Neuron (in vitro differentiated cells): Measurements from ENCODE around the gene STX16.

ENCODE experiments used
- H2AFZ ChIP-seq: one replicate; pipeline ENCODE4 v1.6.1; 2013; ENCODE audit warnings: low read depth, mild to moderate bottlenecking, inconsistent platforms, low read length, moderate library complexity
- H3K27me3 ChIP-seq: one replicate; pipeline ENCODE4 v1.6.1; 2013; ENCODE audit warnings: low read length; ENCODE audit not compliant: insufficient read depth
- H3K36me3 ChIP-seq: one replicate; pipeline ENCODE4 v1.6.1; 2013; ENCODE audit warnings: low read length; ENCODE audit not compliant: insufficient read depth
- H3K4me1 ChIP-seq: one replicate; pipeline ENCODE4 v1.6.1; 2013; ENCODE audit warnings: low read length; ENCODE audit not compliant: insufficient read depth
- H3K4me3 ChIP-seq: 2 replicates; pipeline ENCODE4 v1.5.1; 2013; ENCODE audit warnings: mild to moderate bottlenecking, low read length, moderate library complexity
- H3K9me3 ChIP-seq: one replicate; pipeline ENCODE4 v1.6.1; 2013; ENCODE audit warnings: low read length

STX16 gene

GRCh38 chr20:58691773-58692578 is 40.9 kb downstream of the STX16 start:
- Histone ChIP-seq H2AFZ (no peak overlapping the region), H3K4me3 (no peak overlapping the region), H3K36me3 (peaks cover 19% of the 10 kb centered on the region), H3K4me1 (no peaks in the 10 kb centered on the region), H3K9me3 (no peaks in the 10 kb centered on the region), H3K27me3 (no peaks in the 10 kb centered on the region)

DNA sequence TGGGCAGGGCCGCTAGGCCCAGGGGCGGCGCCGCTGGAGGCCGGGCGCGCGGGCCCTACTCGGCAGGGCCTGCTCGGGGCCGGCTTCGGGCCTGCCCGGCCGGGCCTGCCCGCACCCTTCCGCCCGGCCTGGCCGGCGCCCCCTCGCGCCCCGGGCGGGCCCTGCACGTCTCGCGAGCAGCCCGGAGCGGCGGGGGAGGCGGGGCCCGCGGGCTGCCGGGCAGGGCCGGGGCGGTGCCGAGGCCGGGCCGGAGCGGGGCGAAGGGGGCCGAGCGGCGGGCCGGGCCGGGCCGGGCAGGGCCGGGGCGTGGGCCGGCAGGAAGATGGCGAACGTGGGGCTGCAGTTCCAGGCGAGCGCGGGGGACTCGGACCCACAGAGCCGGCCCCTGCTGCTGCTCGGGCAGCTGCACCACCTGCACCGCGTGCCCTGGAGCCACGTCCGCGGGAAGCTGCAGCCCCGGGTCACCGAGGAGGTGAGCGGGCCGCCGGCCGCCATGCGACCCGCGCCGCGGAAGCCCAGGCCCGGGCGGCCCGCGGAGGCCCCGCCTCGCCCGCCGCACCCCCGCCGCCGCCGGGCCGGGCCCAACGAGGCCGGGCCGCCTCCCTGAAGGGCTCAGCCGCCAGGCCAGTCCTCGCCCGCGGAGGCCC is 41.6 kb downstream of the STX16 start, which contains the start of gene NPEPL1:
Gene NPEPL1 (plus strand): TSS at position 222 of the 647 bp plus-strand sequence. CDS start 101 bp downstream, at position 323.
- H3K9me3 ChIP-seq, result no peaks in the 10 kb centered on the region
- H2AFZ ChIP-seq, result no peak within 1 kb of the TSS
- no peaks in the 10 kb centered on the region for H3K4me1 ChIP-seq
- H3K4me3 ChIP-seq, result no peak within 1 kb of the TSS
- peaks cover 23% of the 10 kb centered on the region for H3K36me3 ChIP-seq
- no peaks in the 10 kb centered on the region for H3K27me3 ChIP-seq

DNA sequence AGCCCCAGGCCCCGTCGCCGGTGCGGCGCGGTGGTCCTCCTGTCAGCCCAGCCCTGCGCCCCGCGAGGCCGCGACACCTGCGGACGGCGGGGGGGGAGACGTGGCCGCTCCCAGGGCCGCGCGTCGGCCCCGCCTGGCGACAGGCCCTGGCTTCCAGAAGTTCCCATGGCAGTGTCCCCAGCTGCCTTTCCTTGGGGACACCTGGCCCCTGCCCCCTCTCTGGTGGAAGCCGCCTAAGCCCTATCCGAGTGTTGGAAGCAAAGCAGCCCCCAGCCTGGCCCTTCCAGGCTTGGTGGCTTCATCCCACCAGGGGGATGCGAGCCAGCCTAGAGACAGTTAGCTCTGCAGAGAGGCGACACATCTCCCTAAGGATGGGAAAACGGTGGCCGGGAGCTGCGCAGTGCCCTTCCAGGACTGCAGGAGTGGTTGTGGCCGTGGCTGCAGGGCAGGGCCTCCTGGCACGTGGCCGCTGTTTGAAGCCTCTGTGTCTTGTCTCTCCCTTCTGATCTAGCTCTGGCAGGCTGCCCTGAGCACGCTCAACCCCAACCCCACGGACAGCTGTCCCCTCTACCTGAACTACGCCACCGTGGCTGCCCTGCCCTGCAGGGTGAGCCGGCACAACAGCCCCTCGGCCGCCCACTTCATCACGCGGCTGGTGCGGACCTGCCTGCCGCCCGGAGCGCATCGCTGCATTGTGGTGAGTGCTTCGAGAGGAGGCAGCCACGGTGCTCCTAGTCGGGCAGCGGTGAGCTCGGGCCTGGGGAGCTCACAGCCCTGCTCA is 42.3 kb downstream of the STX16 start:
- Histone ChIP-seq H3K27me3 (no peaks in the 10 kb centered on the region), H3K4me3 (no peak overlapping the region), H3K4me1 (no peaks in the 10 kb centered on the region), H3K36me3 (peaks cover 27% of the 10 kb centered on the region), H2AFZ (no peak overlapping the region), H3K9me3 (no peaks in the 10 kb centered on the region)

- Histone ChIP-seq H3K36me3 (peaks cover 36% of the 10 kb centered on the region), H3K4me3 (no peak overlapping the region), H3K9me3 (no peaks in the 10 kb centered on the region), H2AFZ (no peak overlapping the region), H3K4me1 (no peaks in the 10 kb centered on the region), H3K27me3 (no peaks in the 10 kb centered on the region)
These were observed 43.4 kb downstream of the STX16 start for GRCh38 chr20:58694241-58695083.

GRCh38 chr20:58695084-58695722 is 44.1 kb downstream of the STX16 start:
- H3K9me3 ChIP-seq, result no peaks in the 10 kb centered on the region
- H3K27me3 ChIP-seq, result no peaks in the 10 kb centered on the region
- H3K4me1 ChIP-seq, result no peaks in the 10 kb centered on the region
- no peak overlapping the region for H3K4me3 ChIP-seq
- H2AFZ ChIP-seq, result no peak overlapping the region
- H3K36me3 ChIP-seq, result peaks cover 40% of the 10 kb centered on the region

GRCh38 chr20:58695895-58696375 is 44.9 kb downstream of the STX16 start:
- no peaks in the 10 kb centered on the region for H3K27me3 ChIP-seq
- H3K4me3 ChIP-seq, result no peak overlapping the region
- H3K4me1 ChIP-seq, result no peaks in the 10 kb centered on the region
- H3K9me3 ChIP-seq, result no peaks in the 10 kb centered on the region
- H3K36me3 ChIP-seq, result peaks cover 43% of the 10 kb centered on the region
- no peak overlapping the region for H2AFZ ChIP-seq

- Histone ChIP-seq H3K4me3 (no peak overlapping the region), H3K36me3 (peaks cover 45% of the 10 kb centered on the region), H3K9me3 (no peaks in the 10 kb centered on the region)
These were observed 45.4 kb downstream of the STX16 start for GRCh38 chr20:58696411-58696961.

DNA sequence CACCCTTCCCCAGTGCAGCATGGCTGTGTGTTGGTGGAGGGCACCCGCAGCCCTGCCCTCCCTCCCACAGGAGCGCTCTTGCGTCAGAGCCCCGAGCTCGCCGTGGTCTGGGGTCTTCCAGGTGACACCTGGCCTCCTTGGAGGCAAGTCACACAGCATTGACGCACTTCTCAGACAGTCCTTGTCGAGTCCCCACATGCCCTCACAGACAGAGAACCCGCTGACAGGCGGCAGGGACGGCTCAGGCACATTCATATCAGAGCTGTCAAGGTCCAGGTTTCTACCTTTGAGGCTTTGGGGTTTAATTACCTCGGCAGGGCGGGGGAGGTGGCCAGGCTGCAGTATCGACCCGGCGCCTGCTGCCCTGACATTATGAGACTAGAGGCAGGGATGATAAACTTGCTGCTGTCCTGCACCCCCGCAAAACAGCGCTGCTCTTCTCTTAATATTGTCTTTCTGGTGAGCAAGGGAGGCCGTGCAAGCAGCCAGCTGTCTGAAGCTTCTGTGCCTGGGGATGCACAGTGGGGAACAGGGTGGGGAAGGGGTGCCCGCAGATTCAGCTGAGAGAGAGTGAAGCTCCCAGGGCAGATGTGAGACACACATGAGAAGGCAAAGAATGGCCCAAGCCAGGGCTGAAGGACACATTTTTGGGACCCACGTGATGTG is 46.3 kb downstream of the STX16 start:
- peaks cover 53% of the 10 kb centered on the region for H3K36me3 ChIP-seq

More at GRCh38 chr20:58696411-58696961, 45.4 kb downstream of the STX16 start:
- no peaks in the 10 kb centered on the region for H3K4me1 ChIP-seq
- no peak overlapping the region for H2AFZ ChIP-seq
- H3K27me3 ChIP-seq, result no peaks in the 10 kb centered on the region

GRCh38 chr20:58697867-58698703 is 47.0 kb downstream of the STX16 start:
- Histone ChIP-seq H2AFZ (no peak overlapping the region), H3K4me3 (no peak overlapping the region), H3K4me1 (no peaks in the 10 kb centered on the region), H3K36me3 (peaks cover 61% of the 10 kb centered on the region), H3K27me3 (no peaks in the 10 kb centered on the region), H3K9me3 (no peaks in the 10 kb centered on the region)

More for the DNA sequence above, 46.3 kb downstream of the STX16 start:
- no peak overlapping the region for H3K4me3 ChIP-seq
- H3K9me3 ChIP-seq, result no peaks in the 10 kb centered on the region
- no peaks in the 10 kb centered on the region for H3K27me3 ChIP-seq
- H3K4me1 ChIP-seq, result no peaks in the 10 kb centered on the region
- no peak overlapping the region for H2AFZ ChIP-seq

DNA sequence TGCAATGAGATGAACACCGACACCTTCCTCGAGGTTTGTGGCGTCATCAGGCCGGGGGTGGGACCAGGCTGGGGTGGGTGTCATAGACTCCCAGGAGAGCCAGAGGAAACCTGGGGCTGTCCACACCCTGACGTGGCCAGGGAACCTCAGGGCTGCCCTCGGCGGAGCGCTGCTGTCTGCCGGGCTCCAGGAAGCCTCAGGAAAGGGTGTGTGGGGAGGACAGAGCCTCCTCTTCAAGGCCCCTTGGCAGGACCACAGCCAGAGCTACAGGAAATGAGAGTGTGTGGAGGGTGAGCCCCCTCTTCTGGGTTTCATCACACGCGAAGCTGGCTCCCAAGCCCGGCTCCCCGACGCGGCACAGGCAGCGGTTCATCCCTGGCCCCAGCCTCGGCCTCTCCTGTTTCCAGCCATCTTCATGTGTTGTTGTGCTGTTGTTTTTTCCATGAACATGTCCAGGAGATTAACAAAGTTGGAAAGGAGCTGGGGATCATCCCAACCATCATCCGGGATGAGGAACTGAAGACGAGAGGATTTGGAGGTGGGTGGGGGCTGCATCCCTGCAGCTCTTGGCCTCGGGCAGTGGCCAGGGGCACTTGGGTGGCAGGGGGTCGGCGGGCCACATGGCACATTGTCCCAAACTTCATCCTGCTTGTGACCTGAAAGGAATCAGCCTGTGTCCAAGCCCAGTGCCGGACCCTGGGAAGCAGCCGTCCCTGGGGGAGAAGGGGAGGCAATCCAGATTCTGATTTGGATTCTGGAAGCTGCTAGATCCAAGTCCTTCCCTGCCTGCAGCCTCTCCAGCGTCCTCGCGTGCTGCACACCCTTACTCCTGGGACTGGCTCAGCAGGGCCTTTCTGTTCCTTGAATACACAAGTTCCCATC is 47.9 kb downstream of the STX16 start:
- Histone ChIP-seq H3K27me3 (no peaks in the 10 kb centered on the region), H2AFZ (no peak overlapping the region), H3K4me3 (no peak overlapping the region), H3K36me3 (peaks cover 70% of the 10 kb centered on the region), H3K4me1 (no peaks in the 10 kb centered on the region), H3K9me3 (peaks cover 6% of the 10 kb centered on the region)
